WERI-Rb-1 (cell line): Measurements from ENCODE around the gene C1QTNF6.

Experiments used
- DNase-seq: peaks from one replicate; pipeline ENCODE4 v3.0.0-alpha.2; 2020
- H3K27ac ChIP-seq: fragments of 250-450 bp; sonication (Bioruptor Pico); 2 replicates; pipeline ENCODE4 v1.5.1; 2020; ENCODE audit warnings: mild to moderate bottlenecking, moderate library complexity
- H3K27me3 ChIP-seq: fragments of 250-450 bp; sonication (Bioruptor Pico); 2 replicates; pipeline ENCODE4 v1.5.1; 2021; ENCODE audit warnings: mild to moderate bottlenecking, low read depth, moderate library complexity; ENCODE audit not compliant: insufficient read depth, severe bottlenecking
- H3K36me3 ChIP-seq: fragments of 250-450 bp; sonication (Bioruptor Pico); 2 replicates; pipeline ENCODE4 v1.5.1; 2020; ENCODE audit warnings: mild to moderate bottlenecking, moderate library complexity
- H3K4me3 ChIP-seq: 2 replicates; pipeline ENCODE4 v1.5.1; 2011; ENCODE audit warnings: low read depth, mild to moderate bottlenecking, control low read depth, low read length
- H3K9me3 ChIP-seq: fragments of 250-450 bp; sonication (Bioruptor Pico); 2 replicates; pipeline ENCODE4 v1.5.1; 2021; ENCODE audit warnings: mild to moderate bottlenecking, moderate library complexity; ENCODE audit not compliant: severe bottlenecking
- TF ChIP-seq, protein P1 (sequence below): IDR thresholded peaks from 2 replicates; pipeline ENCODE4 v1.5.1; 2011; ENCODE audit warnings: low read depth, mild to moderate bottlenecking, control low read depth, inconsistent platforms, low read length

C1QTNF6 gene

DNA sequence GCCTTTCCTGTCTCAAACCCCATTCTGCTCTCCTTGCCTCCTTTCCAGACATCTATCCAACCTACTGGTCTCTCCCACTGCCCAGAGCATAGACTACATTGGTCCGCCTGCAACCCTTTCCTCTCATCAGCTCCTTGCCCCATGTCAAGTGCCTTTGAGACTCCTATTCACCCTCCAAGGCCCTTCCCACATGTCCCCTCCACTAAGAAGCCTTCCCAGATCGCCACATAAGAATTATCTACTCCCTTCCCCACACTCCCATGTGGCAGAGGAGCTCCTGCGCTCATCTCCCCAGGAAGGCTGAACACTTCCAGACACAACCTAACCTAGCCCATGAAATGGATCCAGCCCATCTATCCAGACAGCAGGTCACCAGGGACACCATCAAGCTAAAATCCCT, 10.3 kb downstream of the C1QTNF6 start:
- Histone ChIP-seq H3K27me3 (no peaks in the 10 kb centered on the region), H3K9me3 (peaks cover 2% of the 10 kb centered on the region), H3K4me3 (no peak overlapping the region), H3K27ac (no peak overlapping the region), H3K36me3 (no peaks in the 10 kb centered on the region)
- TF ChIP-seq, protein P1, sequence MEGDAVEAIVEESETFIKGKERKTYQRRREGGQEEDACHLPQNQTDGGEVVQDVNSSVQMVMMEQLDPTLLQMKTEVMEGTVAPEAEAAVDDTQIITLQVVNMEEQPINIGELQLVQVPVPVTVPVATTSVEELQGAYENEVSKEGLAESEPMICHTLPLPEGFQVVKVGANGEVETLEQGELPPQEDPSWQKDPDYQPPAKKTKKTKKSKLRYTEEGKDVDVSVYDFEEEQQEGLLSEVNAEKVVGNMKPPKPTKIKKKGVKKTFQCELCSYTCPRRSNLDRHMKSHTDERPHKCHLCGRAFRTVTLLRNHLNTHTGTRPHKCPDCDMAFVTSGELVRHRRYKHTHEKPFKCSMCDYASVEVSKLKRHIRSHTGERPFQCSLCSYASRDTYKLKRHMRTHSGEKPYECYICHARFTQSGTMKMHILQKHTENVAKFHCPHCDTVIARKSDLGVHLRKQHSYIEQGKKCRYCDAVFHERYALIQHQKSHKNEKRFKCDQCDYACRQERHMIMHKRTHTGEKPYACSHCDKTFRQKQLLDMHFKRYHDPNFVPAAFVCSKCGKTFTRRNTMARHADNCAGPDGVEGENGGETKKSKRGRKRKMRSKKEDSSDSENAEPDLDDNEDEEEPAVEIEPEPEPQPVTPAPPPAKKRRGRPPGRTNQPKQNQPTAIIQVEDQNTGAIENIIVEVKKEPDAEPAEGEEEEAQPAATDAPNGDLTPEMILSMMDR: no peak
- no peak for DNase-seq

DNA sequence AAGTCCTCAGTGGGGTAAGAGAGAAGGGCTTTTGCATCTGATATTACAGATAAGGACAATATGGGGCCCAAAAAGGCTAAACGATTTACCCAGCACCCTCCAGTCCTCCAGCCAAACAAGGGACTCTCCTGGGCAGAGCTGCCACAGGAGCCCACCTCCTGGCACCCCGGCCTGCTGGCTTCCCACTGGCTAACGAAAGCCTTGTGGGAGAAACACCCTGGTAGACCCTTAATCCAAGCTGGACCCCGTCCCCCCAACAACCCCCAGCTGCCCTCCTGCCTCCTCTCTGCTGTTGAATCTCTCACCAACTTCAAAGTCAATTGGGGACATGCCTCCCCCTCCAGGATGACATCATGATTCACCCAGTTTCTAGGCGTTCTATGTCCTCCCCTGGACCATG, 10.8 kb downstream of the C1QTNF6 start:
- DNase-seq: no peak
- peak overlapping the region; percentile 74 for H3K27ac ChIP-seq
- no peaks in the 10 kb centered on the region for H3K27me3 ChIP-seq

DNA sequence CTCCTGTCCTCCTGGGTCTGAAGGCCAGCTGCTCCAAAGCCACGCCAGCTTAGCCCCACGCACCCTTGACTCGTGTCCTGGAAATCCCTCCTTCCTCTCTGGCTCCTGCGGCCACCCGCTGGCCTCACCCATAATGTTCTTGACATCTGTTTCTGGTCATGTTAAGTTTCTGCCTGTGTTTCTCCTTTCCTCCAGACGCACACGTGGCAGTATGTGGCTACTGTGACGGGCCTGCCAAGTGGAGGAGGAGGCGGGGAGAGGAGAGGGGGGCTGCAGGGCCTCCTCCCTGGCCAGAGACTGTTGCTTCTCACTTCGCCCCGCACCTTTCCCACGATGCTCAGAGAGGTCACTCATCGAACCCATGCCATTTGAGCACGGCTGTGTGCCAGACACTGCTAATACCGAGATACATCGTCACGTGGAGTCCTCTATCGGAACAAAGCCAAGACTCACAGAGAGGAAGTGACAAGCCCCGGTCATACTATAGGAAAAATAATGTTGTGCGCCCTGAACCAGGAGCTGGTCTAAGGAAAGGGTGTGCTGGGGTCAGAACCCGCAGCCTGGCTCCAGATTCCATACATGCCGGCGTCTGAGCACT, 11.5 kb downstream of the C1QTNF6 start:
- DNase-seq: peak; percentile 88
- Histone ChIP-seq H3K36me3 (no peaks in the 10 kb centered on the region), H3K9me3 (peaks cover 2% of the 10 kb centered on the region), H3K4me3 (no peak overlapping the region), H3K27ac (peak overlapping the region; percentile 74), H3K27me3 (no peaks in the 10 kb centered on the region)
- TF ChIP-seq, protein P1: no peak

More for the DNA sequence above, 10.8 kb downstream of the C1QTNF6 start:
- H3K9me3 ChIP-seq: peaks cover 2% of the 10 kb centered on the region
- TF ChIP-seq, protein P1: no peak
- no peak overlapping the region for H3K4me3 ChIP-seq
- H3K36me3 ChIP-seq: no peaks in the 10 kb centered on the region

DNA sequence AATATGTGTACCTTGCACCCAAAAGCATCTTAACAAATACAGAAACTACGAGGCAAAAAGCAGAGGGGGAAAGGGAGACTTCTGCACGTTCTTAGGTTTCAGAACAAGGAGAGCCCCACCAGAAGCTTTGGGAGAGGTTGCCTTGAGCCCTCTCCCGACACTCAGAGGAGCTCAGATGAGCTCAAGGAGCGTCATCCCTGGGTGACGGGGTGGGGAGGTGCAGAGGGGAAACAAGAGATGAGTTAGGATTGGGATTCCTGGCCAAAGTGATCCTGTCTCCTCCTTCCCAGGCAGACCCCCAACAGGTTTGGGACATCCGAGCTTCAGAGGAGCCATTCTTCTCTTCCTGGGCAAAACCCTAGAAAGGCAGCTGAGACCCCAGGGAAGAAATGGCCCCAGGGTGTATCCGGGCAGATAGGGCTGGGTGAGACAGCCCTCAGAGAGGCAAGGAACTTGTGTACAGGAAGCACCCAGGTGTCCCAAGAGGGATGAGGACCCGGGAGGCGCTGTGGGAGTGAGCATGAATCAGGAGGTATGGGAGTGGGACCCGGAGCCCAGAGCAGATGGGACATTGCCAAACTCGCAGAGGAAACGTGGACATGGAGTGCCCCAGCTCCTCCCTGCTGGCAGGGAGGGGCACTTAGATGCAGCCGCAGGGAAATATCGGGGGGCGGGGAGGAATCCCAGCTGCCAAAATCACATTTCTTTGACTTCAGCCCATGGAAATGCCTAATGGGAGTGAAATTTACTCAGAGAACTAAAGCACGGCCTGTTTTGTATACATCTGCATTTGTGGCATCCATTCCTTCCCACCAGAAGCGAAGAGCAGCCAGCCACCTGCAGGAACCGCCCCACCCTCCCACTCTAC, 12.4 kb downstream of the C1QTNF6 start:
- no peak for DNase-seq
- Histone ChIP-seq H3K36me3 (no peaks in the 10 kb centered on the region), H3K9me3 (peaks cover 2% of the 10 kb centered on the region), H3K27ac (peak overlapping the region; percentile 74), H3K27me3 (no peaks in the 10 kb centered on the region), H3K4me3 (no peak overlapping the region)
- TF ChIP-seq, protein P1: no peak

DNA sequence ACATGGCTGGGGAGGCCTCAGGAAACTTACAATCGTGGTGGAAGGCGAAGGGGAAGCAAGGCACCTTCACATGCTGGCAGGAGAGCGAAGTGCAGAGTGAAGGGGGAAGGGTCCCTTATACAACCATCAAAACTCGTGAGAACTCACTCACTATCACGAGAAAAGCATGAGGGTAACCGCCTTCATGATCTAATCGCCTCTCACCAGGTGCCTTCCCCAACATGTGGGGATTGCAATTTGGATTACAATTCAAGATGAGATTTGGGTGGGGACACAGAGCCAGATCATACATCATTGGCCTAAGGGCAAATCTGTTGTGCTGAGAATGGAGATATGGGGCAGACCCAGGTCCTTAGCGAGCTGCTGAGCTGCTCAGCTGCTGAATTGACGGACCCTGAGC, 13.1 kb downstream of the C1QTNF6 start:
- Histone ChIP-seq H3K27me3 (no peaks in the 10 kb centered on the region), H3K36me3 (no peaks in the 10 kb centered on the region), H3K4me3 (no peak overlapping the region), H3K9me3 (peaks cover 2% of the 10 kb centered on the region), H3K27ac (no peak overlapping the region)
- TF ChIP-seq, protein P1: no peak
- DNase-seq: no peak
